Stimulated activated CD8-positive, alpha-beta memory T cell treated with anti-CD3 and anti-CD28 coated beads, Interleukin-7, amount 100 ng/mL, for 24 hours (primary cell): ENCODE data around the gene RAB18.
"Not testable (repeated sequence)": the region's sequence is repeated elsewhere in the genome, so short reads cannot be mapped to it uniquely, and the experiment has no call there.

Experiments
- DNase-seq: peaks from one replicate; pipeline ENCODE4 v3.0.0-alpha.2; 2020; ENCODE audit warnings: low read depth

RAB18 gene

DNA sequence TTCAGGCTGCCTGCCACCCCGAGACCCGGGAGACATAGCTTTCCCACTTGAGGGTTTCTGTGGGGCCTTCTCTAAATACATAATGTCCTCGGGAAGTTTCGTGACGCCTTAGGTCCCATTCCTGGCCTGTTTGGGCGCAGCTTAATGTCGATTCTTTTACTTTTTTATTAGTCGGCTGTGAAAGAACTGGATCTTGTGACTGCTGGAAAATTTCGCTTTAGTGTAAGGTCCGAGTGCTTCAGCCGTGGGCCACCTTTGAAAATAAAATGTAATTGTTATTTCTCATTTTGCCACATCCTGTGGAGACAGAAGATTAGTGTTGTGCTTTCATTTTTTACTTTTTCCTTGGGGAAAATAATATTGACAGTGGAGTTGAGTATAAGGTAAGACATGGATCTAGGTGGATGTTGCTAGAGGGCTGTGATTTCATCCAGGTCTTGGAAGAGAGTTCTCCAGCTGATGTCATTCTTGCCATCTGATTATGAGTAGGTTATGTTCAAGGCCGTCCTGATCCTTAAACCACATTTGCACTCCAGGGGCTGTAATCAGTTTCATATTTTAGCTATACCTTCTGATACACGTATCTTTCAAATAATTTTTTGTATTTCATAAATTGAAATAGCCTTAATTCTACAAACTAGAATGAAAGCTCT lies 830 bp downstream of the RAB18 start:
- DNase-seq: no peak

DNA sequence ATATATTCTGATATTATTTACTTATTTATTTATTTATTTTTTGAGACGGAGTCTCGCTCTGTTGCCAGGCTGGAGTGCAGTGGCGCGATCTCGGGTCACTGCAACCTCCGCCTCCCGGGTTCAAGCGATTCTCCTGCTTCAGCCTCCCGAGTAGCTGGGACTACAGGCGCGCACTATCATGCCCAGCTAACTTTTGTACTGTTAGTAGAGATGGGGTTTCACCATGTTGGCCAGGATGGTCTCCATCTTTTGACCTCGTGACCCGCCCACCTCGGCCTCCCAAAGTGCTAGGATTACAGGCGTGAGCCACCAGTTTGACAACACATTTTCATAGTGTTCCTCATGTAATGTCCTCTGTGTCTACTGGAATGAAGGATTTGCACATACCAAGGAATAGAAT lies 1.4 kb downstream of the RAB18 start:
- not testable (repeated sequence) for DNase-seq

DNA sequence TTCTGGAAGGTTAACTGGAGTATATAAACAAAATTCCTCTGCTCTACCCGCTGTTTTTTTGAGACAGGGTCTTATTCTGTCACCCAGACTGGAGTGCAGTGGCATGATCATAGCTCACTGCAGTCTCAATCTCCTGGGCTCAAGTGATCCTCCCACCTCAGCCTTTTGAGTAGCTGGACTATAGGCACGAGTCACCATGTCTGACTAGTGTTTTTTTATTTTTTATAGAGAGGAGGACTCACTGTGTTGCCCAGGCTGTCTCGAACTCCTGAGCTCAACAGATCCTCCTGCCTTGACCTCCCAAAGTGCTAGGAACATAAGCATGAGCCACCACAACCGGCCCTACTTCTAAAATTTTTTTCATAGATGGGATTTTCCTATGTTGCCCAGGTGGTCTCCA lies 2.2 kb downstream of the RAB18 start:
- no peak for DNase-seq

DNA sequence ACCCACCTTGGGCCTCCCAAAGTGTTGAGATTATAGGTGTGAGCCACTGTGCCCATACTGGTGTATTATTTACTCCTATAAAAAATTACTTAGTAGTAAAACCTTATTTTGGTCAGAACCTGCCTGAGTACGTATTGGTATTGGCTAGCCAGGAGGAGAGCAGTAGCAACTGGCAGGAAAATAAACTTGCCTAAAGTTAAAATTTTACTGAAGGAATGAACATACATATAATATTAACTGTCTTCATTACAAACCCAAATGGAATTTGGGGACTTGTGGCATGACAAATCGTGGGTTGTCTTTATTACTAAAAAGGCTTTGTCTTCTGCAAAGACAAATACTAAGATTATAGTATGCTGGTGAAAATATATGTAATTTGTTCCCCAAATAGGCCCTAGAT lies 8.4 kb downstream of the RAB18 start:
- no peak for DNase-seq

DNA sequence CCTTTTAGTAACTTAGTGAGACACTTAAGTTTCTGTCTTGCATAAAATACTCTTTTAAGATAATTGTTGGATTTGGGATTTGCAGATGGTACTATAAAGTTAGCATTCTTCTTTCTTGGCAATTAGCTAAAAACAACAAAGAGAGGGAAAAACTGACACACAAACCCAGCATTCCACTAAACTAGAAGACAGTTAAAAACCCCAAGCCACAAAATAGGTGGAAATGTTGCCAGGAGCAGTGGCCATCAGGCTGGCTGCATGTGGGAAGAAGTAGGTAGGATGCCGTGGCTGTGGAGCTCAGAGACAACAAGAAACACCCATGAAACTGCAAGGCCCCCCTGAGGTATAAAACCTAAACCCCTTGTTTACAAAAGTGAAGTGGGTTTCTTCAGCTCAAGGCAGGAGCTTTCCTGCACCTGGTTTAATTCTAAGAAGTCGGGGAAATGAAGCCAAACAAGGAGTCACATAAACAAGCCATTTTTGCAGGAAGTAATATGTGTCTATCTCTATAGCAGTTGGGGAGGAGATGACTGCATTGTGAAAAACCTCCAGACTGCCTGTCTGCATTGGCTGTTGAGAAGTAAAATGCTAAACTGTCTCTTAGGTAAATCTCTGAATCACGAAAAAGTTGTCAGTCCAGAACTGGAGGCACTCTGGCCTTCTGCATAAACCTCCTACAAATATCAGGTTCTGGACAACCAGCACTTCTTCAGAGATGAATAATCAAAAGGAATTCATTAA lies 9.5 kb downstream of the RAB18 start:
- DNase-seq: no peak

DNA sequence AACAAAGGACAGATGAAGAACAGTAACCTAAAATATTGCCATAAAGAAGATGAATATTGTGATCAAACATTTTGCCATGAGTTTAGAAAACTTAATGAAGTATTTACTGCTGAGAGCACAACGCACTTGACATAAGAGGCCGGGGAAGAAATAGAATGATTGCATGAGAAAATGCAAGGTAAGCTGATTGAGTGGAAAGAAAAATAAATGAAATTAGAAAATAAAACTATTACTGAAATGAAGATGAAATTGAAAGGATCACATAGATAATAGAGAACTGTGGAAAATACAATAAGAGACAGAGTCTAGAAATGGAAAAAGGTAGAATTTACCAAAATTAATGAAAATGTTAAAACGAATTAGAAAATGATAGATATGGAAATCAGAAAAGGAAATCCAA lies 10.1 kb downstream of the RAB18 start:
- no peak for DNase-seq

DNA sequence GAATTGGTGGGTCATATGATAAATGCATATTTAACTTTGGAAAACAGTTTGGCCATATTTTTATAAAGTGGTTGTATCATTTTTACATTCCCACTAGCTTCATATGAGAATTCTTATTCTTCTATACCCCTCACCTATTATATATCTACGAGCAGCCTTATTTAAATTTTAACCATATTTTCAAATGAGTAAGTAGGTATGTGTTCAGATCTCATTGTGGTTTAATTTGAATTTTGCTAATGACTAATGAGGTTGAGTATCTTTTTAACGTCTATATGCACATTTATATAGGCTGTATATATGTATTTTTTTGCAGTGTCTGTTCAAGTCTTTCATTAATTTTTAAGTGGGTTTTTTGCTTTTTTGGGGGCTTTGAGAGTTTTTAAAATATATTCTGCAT lies 14.2 kb downstream of the RAB18 start:
- no peak for DNase-seq

DNA sequence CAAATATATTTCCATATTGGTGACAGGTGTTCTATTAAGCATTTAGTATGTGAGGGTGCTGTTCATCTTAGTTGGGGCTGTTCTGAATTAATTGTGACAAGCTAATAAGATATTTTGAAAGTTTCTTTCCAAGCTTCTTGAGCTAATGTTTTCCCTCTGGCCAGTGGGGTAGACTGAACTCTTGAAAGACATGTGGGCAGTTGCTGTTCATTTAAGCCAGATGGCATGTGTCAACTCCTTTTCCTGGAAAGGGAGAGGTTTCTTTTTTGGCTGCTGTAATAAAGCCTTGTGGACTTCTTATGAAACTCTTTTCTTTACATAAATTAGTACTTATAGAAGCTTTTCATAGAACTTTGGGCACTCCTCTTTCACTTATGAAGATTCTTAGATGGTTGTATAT lies 21.7 kb downstream of the RAB18 start:
- no peak for DNase-seq

DNA sequence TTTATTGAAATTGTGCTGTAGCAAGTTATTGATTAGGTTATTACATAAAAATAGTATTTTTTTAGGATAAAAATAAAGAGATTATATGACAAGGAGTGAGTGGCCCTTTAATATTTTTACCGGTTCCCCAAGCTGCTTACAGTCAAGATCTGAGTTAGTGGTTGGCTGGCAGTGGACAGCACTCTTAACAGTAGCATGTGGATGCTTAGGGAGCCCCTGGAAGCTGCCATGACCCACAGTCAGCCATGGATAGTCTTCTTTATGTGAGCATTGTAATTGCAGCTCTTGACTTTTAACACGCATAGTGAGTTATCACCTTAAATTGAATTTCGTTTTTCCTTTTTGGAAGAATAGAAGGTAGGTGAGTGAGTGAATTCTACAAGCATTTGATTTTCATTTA lies 22.1 kb downstream of the RAB18 start:
- DNase-seq: no peak

DNA sequence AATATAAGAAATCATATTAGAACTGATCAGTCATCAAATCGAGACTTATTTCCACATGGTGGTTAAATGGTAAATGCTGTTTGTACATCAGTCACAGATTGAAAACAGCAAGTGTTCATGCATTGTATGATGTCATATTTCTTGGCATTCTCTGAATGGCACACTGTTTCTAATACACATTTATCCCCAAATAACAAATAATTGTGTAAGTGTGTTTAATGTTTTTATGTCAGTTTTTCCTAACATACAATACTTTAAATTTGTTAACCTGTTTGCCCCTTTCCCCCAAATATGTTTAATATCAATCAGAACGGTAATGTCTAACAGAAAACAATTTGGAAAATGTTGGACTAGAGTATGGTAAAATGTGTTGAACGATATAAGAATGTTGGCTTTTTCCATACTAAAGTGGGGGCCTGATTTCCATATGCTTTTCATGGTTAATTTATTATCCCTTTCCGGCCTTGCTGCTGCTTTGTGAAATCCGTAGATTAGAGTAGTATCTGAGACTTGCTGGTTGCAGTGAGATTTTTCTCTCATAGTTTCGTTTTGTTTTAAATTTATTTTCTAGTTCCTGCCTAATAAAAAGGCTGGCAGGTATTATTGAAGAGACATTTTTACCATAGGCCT lies 23.7 kb downstream of the RAB18 start:
- no peak for DNase-seq

DNA sequence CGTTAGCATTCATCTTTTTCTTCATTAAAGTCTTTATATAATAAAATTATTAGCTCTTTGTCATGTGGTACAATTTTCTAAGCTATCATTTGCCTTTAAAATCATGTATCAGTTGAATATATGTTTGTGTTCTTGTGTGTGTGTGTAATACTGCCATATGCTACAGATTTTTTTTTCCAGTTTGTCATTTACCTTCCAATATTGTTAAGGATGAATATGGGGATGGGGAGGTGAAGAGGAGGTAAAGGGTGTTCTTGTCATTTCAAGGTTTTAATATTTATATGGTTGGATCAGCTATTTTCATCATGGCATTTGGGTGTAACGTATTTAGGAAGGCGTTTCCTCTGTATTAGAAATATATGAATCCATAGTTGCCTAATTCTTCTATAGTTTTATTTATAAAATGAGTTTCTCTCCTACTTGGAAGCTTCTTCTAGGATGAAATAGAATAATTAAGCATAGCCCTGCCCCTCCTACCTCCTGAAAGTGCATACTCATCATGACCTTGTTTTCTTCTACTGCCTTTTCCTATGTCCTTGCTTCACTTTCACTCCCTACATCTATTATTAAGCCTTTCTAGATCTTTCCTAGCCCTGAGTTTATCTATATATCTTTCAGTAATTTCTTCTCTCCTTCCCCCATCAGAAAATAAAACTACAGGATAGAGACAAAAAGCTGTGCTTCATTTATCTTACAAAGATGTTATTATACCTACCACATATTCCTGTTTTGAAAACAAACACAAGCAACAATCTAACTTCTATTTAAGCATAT lies 25.1 kb downstream of the RAB18 start:
- no peak for DNase-seq

DNA sequence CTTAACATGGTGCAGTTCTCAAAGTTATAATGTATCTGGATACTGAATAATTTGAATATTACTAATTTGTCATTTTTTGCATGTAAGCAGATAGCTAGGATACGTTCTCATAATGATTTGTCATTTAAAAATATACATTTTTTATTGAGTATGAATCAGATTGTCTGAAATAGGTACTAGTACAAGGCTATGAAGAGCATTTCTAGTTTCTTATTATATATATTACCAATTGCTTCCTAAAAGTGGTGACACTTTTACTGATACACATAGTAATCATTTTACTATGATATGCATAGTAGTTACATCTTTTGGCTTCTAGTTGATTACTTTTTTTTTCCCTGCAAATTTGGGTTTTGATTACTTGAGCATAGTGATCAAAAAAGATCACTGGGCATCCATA lies 26.4 kb downstream of the RAB18 start:
- DNase-seq: no peak

DNA sequence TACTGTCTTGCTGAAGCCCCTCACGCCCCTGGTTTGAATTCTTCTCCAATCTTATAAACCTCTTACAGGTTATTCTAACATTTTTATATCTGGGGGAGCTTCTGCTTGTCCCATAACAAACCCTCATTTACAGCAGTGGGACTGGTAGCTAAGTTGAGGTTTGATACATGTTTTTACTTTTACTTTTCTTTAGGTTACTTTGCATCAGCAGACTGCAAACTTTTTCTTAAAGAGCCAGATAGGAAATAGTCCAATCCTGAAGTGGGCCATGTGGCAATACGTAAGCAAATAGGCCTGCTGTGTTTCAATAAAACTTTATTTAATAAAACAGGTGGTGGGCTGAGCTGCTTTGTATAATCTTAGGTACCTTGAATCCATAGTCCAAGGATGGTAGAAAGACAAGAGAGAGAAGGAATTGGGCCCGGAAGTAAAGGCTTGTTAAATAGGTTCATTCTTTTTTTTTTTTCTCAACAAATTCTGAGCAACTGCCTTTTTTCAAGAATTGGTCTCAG lies 27.3 kb downstream of the RAB18 start:
- no peak for DNase-seq

DNA sequence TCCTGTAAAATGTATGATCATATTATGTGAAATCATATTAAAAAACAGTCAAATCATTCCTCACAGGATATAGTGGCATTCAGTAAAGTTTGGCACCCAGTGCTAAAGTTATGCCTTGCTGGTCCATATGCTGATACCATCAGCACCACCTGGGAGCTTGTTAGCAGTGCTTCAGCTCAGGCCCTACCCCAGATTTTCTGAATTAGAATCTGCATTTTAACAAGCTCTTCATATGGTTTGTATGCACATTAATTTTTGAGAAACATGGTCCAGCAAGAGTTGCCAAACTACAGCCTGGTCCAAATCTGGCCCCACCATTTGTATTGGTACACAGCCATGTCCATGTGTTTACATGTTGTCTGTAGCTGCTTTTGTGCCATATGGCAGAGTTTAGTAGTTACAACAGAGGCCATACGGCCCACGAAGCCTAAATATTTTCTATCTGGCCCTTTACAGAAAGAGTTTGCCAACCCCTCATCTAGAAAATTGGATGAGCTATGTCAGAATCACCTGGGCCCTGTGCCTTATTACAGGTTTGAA lies 30.1 kb downstream of the RAB18 start:
- DNase-seq: no peak

DNA sequence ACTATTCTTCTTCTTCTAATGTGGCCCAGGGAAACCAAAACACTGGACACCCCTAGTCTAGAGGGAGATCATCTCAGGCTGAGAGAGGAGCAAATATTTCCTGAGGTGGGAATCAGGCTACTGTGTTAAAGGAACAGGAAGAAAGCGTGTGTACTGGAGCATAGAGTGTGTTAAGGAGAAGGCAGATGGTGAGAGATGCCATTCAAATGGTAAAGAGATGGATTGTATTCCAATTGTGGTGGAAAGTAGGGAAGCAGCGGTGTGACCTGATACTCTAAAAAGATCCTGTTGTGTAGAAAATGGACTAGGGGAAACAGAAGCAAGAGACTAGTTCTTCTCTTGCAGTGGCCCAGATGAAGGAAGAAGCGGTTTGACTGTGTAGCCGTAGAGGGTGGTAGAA lies 31.2 kb downstream of the RAB18 start:
- no peak for DNase-seq

DNA sequence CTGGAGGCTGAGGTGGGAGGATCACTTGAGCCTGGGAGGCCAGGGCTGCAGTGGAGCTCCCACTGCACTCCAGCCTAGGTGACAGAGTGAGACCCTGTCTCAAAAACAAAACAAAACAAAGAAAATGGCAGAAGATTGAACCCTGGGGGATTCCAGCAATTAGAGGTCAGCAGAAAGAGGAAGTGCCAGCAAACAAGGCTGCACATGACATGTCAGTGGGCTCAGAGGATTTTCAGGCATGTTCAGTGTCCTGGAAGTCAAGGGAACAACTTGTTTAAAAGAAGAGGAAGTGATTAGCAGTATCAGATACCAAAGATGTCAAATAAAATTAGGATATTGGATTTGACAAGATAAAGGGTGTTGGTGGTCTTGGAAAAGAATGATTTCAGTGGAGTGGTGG lies 32.3 kb downstream of the RAB18 start:
- DNase-seq: no peak

DNA sequence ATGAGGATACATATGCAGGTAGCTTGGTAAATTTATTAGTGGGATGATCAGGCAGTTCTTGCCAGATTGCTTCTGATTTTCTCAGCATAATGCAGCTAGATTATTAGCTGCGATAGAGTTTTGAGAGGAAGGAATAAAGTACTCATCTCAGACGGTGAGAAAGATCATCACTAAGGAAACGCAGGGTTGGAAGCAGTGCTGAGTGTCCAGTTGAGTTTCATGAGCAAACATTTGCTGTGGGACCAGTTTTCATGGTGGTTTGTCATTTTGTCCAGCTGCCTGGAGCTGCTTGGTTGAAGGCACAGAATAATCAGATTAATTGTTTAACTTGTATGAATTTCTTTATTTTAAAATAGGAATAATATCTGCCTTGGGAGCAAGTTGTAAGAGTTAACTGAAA lies 33.1 kb downstream of the RAB18 start:
- no peak for DNase-seq

DNA sequence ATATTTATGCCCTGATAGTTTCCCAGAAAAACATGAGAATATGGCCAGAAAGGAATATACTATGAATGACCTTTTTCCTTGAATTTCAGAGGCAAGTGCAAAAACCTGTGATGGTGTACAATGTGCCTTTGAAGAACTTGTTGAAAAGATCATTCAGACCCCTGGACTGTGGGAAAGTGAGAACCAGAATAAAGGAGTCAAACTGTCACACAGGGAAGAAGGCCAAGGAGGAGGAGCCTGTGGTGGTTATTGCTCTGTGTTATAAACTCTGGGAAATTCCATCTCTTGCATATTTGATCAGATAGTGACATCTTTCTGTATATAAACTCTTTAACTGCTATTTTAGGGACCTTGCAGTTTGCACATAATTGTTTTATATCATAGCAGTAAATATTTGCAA lies 33.7 kb downstream of the RAB18 start:
- no peak for DNase-seq

DNA sequence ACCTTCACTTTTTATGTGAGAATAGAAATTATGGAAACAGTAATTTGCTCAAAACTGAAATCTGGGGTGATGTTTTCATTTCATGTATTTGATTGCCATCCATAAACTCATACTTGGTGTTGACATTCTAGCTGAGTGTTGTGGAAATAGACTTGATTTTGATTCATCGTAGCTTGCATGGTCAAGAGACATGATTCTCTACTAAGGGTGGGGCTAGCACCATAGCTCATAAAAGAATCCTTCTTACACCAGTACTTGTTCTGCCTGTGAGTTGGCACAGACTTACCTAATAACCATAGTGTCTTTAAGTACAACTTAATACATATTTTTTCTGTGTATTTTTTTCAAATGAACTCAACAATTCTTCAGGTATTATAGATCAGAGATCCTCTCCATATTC lies 36.6 kb downstream of the RAB18 start:
- no peak for DNase-seq

DNA sequence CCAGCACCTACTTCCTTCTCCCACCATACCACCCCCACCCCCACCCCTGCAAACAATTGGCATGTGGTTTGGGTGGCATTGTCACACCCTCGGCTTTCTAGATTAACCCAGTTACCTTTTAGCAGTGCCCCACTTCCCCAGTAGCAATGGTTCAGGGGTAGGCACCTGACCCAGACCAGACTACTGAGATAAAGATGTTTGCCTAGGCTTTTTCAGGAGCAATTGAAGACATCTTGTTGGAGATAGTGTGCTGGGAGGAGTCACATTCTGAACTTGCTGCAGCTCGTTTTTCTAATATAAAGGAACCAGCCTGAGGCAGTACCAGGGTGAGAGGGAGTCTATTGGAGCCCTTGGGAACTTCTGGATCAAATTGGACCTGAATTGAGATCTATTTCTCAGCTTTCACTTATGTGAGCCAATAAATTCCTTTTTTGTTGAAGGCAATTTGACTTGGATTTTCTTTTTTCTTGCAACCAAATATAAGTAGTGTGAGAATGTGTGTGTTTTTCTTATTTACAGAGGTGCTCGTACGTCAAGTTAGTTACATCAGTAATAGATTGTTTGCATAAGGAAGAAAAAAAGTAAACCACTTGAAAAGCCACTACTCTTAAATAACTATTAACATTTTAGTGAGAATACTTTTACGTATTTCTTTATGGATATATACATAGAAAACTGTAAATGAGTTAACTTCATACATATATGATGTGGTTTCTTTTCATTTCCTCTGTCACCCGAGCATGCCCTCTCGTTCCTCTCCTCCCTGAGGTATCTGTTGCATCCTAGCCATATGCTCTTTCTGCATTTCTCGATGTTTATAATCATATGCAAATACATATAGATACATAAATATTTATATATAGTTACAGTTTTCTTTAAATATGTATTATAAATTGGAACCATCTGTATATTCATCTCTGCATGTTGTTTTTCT lies 38.0 kb downstream of the RAB18 start:
- DNase-seq: no peak

DNA sequence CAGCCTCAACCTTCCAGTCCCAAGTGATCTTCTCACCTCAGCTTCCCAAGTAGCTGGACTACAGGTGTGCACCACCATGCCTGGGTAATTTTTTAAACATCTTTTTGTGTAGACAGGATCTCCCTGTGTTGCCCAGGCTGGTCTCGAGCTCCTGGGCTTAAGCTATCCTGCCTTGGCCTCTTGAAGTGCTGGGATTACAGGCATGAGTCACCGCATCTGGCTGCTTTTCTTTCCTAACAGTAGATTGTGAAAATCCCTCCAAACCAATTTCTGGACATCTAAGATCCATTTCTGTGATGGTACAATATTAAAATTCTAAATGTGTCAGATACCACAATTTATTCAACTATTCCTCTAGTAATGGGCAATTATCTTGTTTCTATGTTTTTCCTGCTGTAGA lies 38.7 kb downstream of the RAB18 start:
- no peak for DNase-seq
